DND-41 (cell line): Measurements from ENCODE around the gene MYCBPAP.

Source experiments
- ATAC-seq: fragments of 200-7000 bp; cut with Tn5 transposase; 3 replicates; pipeline ENCODE4 v1.9.1; 2021; ENCODE audit warnings: low read depth; ENCODE audit not compliant: insufficient read depth
- DNase-seq: peaks from one replicate; pipeline ENCODE4 v3.0.0-alpha.2; 2020
- H2AFZ ChIP-seq: 2 replicates; pipeline ENCODE4 v1.6.0; 2012; ENCODE audit warnings: low read depth, low read length
- H3K27ac ChIP-seq: 2 replicates; pipeline ENCODE4 v1.5.1; 2012; ENCODE audit warnings: low read length, inconsistent platforms
- H3K27me3 ChIP-seq: fragments of 200-600 bp; sonication (generic); 2 replicates; pipeline ENCODE4 v1.6.0; 2012; ENCODE audit warnings: low read length, mild to moderate bottlenecking, inconsistent platforms; ENCODE audit not compliant: insufficient read depth, poor library complexity
- H3K36me3 ChIP-seq: 2 replicates; pipeline ENCODE4 v1.5.1; 2012; ENCODE audit warnings: low read length, inconsistent platforms; ENCODE audit not compliant: insufficient read depth
- H3K4me1 ChIP-seq: 2 replicates; pipeline ENCODE4 v1.5.1; 2012; ENCODE audit warnings: mild to moderate bottlenecking, low read length; ENCODE audit not compliant: insufficient read depth
- H3K4me2 ChIP-seq: 2 replicates; pipeline ENCODE4 v1.6.0; 2012; ENCODE audit warnings: mild to moderate bottlenecking, moderate library complexity, low read length, inconsistent platforms; ENCODE audit not compliant: insufficient read depth
- H3K4me3 ChIP-seq, 2 experiments: fragments of 200-600 bp in 1 of 2; shearing (Covaris generic) in 1 of 2; 2 replicates each; pipeline ENCODE4 v1.5.1; 2012 to 2016; ENCODE audit warnings: inconsistent platforms in 2 of 2, low read length in 2 of 2, mild to moderate bottlenecking in 2 of 2, low read depth in 1 of 2, moderate library complexity in 1 of 2
- H3K79me2 ChIP-seq: 2 replicates; pipeline ENCODE4 v1.6.0; 2012; ENCODE audit warnings: low read length, inconsistent platforms; ENCODE audit not compliant: insufficient read depth
- H3K9ac ChIP-seq: 2 replicates; pipeline ENCODE4 v1.6.0; 2012; ENCODE audit warnings: low read depth, mild to moderate bottlenecking, inconsistent platforms, low read length, moderate library complexity
- H3K9me3 ChIP-seq: 2 replicates; pipeline ENCODE4 v1.5.1; 2012; ENCODE audit warnings: low read length, moderate library complexity, mild to moderate bottlenecking, inconsistent platforms; ENCODE audit not compliant: insufficient read depth, severe bottlenecking
- H4K20me1 ChIP-seq: 2 replicates; pipeline ENCODE4 v1.6.0; 2012; ENCODE audit warnings: low read length; ENCODE audit not compliant: insufficient read depth
- EZH2 ChIP-seq: IDR thresholded peaks from 3 replicates; pipeline ENCODE4 v1.6.1; 2012; ENCODE audit warnings: borderline replicate concordance, low read depth, mild to moderate bottlenecking, moderate library complexity, low read length, inconsistent platforms; ENCODE audit not compliant: severe bottlenecking
- TF ChIP-seq, protein P1 (sequence below): IDR thresholded peaks from 2 replicates; pipeline ENCODE4 v1.5.1; 2012; ENCODE audit warnings: borderline replicate concordance, low read length, moderate library complexity, mild to moderate bottlenecking; ENCODE audit not compliant: poor library complexity, severe bottlenecking; ENCODE audit errors: extremely low read depth

The MYCBPAP gene

DNA sequence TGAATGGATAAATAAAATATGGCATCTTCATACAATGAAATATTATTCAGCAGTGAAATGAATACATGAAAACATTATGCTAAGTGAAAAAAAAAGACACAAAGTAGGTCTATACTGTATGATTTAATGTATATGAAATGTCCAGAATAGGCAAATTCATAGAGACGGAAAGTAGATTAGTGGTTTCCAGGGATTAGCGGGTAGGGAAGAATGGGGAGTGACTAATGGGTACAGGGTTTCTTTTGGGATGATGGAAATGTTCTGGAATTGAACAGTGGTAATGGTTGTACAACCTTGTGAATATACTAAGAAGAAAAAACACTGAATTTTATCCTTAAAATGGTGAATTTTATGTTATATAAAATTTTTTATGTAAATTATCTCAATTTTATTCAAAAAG, 8.5 kb upstream of the MYCBPAP start:
- 0 out of 2 replicates have a peak, but pooled peaks cover 6% of the 10 kb centered on the region for H3K4me1 ChIP-seq
- no peak overlapping the region for H3K4me2 ChIP-seq
- H3K79me2 ChIP-seq = no peaks in the 10 kb centered on the region
- no peak for ATAC-seq
- peaks cover 3% of the 10 kb centered on the region for H3K27me3 ChIP-seq
- no peak for TF ChIP-seq EZH2
- TF ChIP-seq, protein P1, sequence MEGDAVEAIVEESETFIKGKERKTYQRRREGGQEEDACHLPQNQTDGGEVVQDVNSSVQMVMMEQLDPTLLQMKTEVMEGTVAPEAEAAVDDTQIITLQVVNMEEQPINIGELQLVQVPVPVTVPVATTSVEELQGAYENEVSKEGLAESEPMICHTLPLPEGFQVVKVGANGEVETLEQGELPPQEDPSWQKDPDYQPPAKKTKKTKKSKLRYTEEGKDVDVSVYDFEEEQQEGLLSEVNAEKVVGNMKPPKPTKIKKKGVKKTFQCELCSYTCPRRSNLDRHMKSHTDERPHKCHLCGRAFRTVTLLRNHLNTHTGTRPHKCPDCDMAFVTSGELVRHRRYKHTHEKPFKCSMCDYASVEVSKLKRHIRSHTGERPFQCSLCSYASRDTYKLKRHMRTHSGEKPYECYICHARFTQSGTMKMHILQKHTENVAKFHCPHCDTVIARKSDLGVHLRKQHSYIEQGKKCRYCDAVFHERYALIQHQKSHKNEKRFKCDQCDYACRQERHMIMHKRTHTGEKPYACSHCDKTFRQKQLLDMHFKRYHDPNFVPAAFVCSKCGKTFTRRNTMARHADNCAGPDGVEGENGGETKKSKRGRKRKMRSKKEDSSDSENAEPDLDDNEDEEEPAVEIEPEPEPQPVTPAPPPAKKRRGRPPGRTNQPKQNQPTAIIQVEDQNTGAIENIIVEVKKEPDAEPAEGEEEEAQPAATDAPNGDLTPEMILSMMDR = no peak
- no peak overlapping the region for H2AFZ ChIP-seq
- H4K20me1 ChIP-seq = no peaks in the 10 kb centered on the region
- no peaks in the 10 kb centered on the region for H3K9me3 ChIP-seq
- no peak overlapping the region for H3K27ac ChIP-seq
- DNase-seq = no peak
- no peak overlapping the region for H3K9ac ChIP-seq
- H3K36me3 ChIP-seq = no peaks in the 10 kb centered on the region
- no peak overlapping the region for H3K4me3 ChIP-seq

DNA sequence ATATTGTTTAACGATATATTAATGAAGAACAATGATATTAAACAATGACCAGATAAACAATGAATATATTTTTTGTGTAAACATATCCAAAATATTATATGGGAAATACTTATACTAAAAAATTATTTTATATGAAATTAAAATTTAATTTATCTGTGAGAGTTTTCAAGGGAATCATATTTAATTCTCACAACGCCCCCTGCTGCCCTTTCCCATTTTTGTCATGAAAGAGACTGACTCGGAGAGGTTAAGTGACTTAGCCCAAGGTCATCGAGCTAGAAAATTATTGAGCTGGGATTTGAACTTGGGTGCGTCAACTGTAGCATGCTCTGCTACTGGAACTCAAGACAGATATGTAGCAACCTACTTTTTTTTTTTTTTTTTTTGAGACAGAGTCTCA, 7.2 kb upstream of the MYCBPAP start:
- Histone ChIP-seq H3K27ac (no peak overlapping the region), H3K36me3 (no peaks in the 10 kb centered on the region), H4K20me1 (no peaks in the 10 kb centered on the region), H3K4me2 (no peak overlapping the region), H3K9ac (no peak overlapping the region), H2AFZ (no peak overlapping the region), H3K9me3 (no peaks in the 10 kb centered on the region), H3K4me3 (no peak overlapping the region), H3K4me1 (0 out of 2 replicates have a peak, but pooled peaks cover 8% of the 10 kb centered on the region), H3K27me3 (peaks cover 7% of the 10 kb centered on the region), H3K79me2 (no peaks in the 10 kb centered on the region)
- ATAC-seq (no peak), DNase-seq (peak; percentile 40)
- TF ChIP-seq, protein P1 = peak; percentile 56
- TF ChIP-seq EZH2 = no peak

DNA sequence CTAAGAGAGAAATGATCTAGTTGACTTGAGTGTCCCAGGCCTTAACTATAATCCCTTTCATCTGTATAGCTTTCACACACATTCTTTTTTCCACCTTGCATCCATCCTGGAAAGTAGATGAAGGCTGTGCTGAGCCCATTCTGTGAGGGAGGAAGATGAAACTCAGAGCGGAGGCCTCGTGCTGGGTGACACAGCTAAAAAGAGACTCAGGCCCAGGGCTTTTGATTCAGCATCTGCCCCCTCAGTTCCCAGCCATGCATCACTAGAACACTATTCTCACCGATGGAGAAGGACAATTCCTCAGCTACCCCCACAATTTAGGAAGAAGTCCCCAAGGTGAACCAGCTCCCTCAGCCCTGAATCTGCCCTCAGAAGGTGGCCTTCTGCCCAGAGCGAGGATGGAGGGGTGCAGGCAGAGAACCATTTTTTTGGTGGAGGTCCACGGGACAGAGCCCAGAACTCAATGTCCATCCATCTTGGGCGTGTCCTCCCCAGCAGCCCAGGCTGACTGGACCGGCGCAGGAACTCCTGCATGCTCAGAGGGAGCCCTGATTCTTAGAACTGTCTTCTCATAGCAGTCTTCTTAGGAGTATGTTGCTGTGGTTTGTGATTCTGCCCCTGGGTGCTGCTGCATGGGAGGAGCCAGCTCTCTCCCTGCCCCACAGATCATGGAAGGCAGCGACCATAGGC, 5.8 kb upstream of the MYCBPAP start:
- Histone ChIP-seq H3K4me1 (0 out of 2 replicates have a peak, but pooled peaks cover 9% of the 10 kb centered on the region), H3K27me3 (peaks cover 10% of the 10 kb centered on the region), H3K9me3 (no peaks in the 10 kb centered on the region), H3K27ac (no peak overlapping the region), H3K9ac (no peak overlapping the region), H3K79me2 (no peaks in the 10 kb centered on the region), H2AFZ (no peak overlapping the region), H3K36me3 (no peaks in the 10 kb centered on the region), H3K4me2 (no peak overlapping the region), H3K4me3 (no peak overlapping the region), H4K20me1 (no peaks in the 10 kb centered on the region)
- TF ChIP-seq EZH2 = no peak
- TF ChIP-seq, protein P1 = no peak
- DNase-seq (no peak), ATAC-seq (no peak)
